H1 (cell line): ENCODE results near the gene ANKRD40CL.

Source experiments
- SUZ12 ChIP-seq: fragments of 200-600 bp; sonication (generic); IDR thresholded peaks from 2 replicates; pipeline ENCODE4 v1.6.1; 2012; ENCODE audit warnings: mild to moderate bottlenecking, inconsistent platforms, low read length, moderate library complexity, mixed read lengths
- TF ChIP-seq, protein P1 (sequence below), 3 experiments: IDR thresholded peaks; 1 replicate in 2 of 3; 2 replicates in 1 of 3; pipeline versions ENCODE4 v1.5.1 to v1.6.1; 2011; ENCODE audit warnings: low read length in 3 of 3, mild to moderate bottlenecking in 3 of 3, inconsistent platforms in 2 of 3, low read depth in 1 of 3, moderate library complexity in 1 of 3; ENCODE audit not compliant: insufficient read depth in 1 of 3; ENCODE audit errors: control extremely low read depth in 1 of 3

DNA sequence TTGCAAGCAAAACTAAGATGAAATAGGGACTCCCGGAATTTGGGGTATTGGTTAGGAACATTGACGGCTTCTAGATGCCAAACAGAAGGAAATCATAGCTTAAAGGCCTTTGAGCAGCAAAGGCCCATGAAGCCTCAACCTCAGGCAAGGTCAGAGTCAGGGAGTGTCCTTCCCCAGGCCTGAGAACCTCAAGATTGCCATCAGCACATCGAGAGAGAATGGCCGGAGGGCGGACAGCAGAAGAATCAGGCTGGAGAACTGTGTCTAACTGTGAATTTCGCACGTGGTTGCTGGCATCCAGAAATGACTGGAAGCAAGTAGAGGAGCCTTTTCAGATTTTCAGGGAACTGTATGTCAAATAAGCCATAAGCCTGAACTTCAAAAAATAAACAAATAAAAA lies 24.8 kb upstream of the ANKRD40CL start:
- TF ChIP-seq, protein P1, sequence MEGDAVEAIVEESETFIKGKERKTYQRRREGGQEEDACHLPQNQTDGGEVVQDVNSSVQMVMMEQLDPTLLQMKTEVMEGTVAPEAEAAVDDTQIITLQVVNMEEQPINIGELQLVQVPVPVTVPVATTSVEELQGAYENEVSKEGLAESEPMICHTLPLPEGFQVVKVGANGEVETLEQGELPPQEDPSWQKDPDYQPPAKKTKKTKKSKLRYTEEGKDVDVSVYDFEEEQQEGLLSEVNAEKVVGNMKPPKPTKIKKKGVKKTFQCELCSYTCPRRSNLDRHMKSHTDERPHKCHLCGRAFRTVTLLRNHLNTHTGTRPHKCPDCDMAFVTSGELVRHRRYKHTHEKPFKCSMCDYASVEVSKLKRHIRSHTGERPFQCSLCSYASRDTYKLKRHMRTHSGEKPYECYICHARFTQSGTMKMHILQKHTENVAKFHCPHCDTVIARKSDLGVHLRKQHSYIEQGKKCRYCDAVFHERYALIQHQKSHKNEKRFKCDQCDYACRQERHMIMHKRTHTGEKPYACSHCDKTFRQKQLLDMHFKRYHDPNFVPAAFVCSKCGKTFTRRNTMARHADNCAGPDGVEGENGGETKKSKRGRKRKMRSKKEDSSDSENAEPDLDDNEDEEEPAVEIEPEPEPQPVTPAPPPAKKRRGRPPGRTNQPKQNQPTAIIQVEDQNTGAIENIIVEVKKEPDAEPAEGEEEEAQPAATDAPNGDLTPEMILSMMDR (IDR thresholded peaks at IDR 0.05; ENCODE audit: control extremely low read depth in 1 of 3, insufficient read depth in 1 of 3, low read depth in 1 of 3, low read length in 3 of 3) = no peak
- TF ChIP-seq SUZ12 = no peak
